Caco-2 (cell line): ENCODE measurements around the gene XCL1. TPM values are rescaled to one million over a fixed set of nuclear protein-coding genes. Genes with fewer than 3 reads are reported as not detected.
A peak's percentile ranks its signal among the peaks of the same experiment; 100 is the strongest.

ENCODE experiments used
- BruUV-seq: library from RNA; stranded (reverse); fragments of 400-500 nt; replicated peaks from 2 replicates; lab custom pipeline; 2021; lab: Mats Ljungman, UMichigan
- CTCF ChIA-PET: fragments of 300-600 bp; sonication (Branson Sonifier 250); formaldehyde crosslinking; loops from one replicate; lab custom pipeline; 2022; ENCODE audit warnings: antibody characterized with exemption; lab: Charles Lee
- POLR2A ChIA-PET: fragments of 300-600 bp; sonication (Branson Sonifier 250); formaldehyde crosslinking; loops from one replicate; lab custom pipeline; 2022; ENCODE audit warnings: antibody characterized with exemption; lab: Charles Lee
- DNase-seq, 2 experiments: peaks; one replicate each; pipeline versions ENCODE4 v3.0.0 to v3.0.0-alpha.2; 2020 to 2022
- H3K27me3 ChIP-seq: replicated peaks from 2 replicates; pipeline ENCODE4 v1.6.0; 2011; ENCODE audit warnings: low read length; ENCODE audit not compliant: control insufficient read depth, insufficient read depth
- H3K36me3 ChIP-seq: 2 replicates; pipeline ENCODE4 v1.5.1; 2011; ENCODE audit warnings: low read length; ENCODE audit not compliant: control insufficient read depth, insufficient read depth
- H3K4me1 ChIP-seq: fragments of 250-450 bp; sonication (Bioruptor Pico); 2 replicates; pipeline ENCODE4 v1.5.1; 2020; ENCODE audit warnings: mild to moderate bottlenecking
- H3K4me3 ChIP-seq: 2 replicates; pipeline ENCODE4 v1.5.1; 2011; ENCODE audit warnings: low read depth, mild to moderate bottlenecking, control low read depth, low read length
- H3K9me3 ChIP-seq: fragments of 250-450 bp; sonication (Bioruptor Pico); 2 replicates; pipeline ENCODE4 v1.5.1; 2020; ENCODE audit warnings: mild to moderate bottlenecking, moderate library complexity
- H3K27ac Mint-ChIP-seq: one replicate; pipeline ENCODE4 v1.8.0; 2022; ENCODE audit warnings: mixed read lengths; ENCODE audit not compliant: unreplicated experiment
- H3K27me3 Mint-ChIP-seq: one replicate; pipeline ENCODE4 v1.8.0; 2022; ENCODE audit warnings: mixed read lengths; ENCODE audit not compliant: insufficient read depth, unreplicated experiment
- H3K36me3 Mint-ChIP-seq: one replicate; pipeline ENCODE4 v1.8.0; 2022; ENCODE audit warnings: mild to moderate bottlenecking, mixed read lengths; ENCODE audit not compliant: insufficient read depth, unreplicated experiment
- H3K4me1 Mint-ChIP-seq: one replicate; pipeline ENCODE4 v1.8.0; 2022; ENCODE audit warnings: low read depth, mixed read lengths; ENCODE audit not compliant: unreplicated experiment
- H3K4me3 Mint-ChIP-seq: one replicate; pipeline ENCODE4 v1.8.0; 2022; ENCODE audit warnings: mild to moderate bottlenecking, moderate library complexity, mixed read lengths; ENCODE audit not compliant: unreplicated experiment
- H3K9me3 Mint-ChIP-seq: one replicate; pipeline ENCODE4 v1.8.0; 2022; ENCODE audit warnings: mixed read lengths; ENCODE audit not compliant: unreplicated experiment
- intact Hi-C: fragments of 100-400 bp; cut with micrococcal nuclease; formaldehyde crosslinking; loops from one replicate; pipeline ENCODE4 v1.10.0; 2022; ENCODE audit not compliant: unreplicated experiment
- total RNA-seq: library from RNA; stranded (reverse); gene quantifications from 2 replicates; pipeline ENCODE4 v1.2.3, GENCODE V29; 2022
- TF ChIP-seq, protein P1 (sequence below), 2 experiments: fragments of 200-600 bp in 1 of 2; IDR thresholded peaks; 1 replicate in 1 of 2; 2 replicates in 1 of 2; pipeline versions ENCODE4 v1.5.1 to v1.8.0; 2011 to 2022; ENCODE audit warnings: antibody characterized with exemption in 1 of 2, control low read depth in 1 of 2, inconsistent platforms in 1 of 2, low read depth in 1 of 2, low read length in 1 of 2, mild to moderate bottlenecking in 1 of 2, moderate library complexity in 1 of 2; ENCODE audit not compliant: insufficient read depth in 1 of 2, severe bottlenecking in 1 of 2, unreplicated experiment in 1 of 2

XCL1 gene
- total RNA-seq, 1 experiment from 2014 or later: 3.4 TPM

- no peak overlapping the region for H3K4me3 Mint-ChIP-seq
Measured at GRCh38 chr1:168601051-168601450, 24.6 kb downstream of the XCL1 start.

GRCh38 chr1:168603501-168604110 lies 27.2 kb downstream of the XCL1 start:
- no peaks in the 10 kb centered on the region for H3K9me3 ChIP-seq
- intact Hi-C loops: loop anchor here (1.0 to 10.0 kb wide), 8 partner anchors 132 to 943 kb away; no protein-coding TSS in a partner anchor
- DNase-seq: peak; percentile 79 to 81
- H3K4me1 Mint-ChIP-seq: peaks cover 11% of the 10 kb centered on the region
- TF ChIP-seq, protein P1, sequence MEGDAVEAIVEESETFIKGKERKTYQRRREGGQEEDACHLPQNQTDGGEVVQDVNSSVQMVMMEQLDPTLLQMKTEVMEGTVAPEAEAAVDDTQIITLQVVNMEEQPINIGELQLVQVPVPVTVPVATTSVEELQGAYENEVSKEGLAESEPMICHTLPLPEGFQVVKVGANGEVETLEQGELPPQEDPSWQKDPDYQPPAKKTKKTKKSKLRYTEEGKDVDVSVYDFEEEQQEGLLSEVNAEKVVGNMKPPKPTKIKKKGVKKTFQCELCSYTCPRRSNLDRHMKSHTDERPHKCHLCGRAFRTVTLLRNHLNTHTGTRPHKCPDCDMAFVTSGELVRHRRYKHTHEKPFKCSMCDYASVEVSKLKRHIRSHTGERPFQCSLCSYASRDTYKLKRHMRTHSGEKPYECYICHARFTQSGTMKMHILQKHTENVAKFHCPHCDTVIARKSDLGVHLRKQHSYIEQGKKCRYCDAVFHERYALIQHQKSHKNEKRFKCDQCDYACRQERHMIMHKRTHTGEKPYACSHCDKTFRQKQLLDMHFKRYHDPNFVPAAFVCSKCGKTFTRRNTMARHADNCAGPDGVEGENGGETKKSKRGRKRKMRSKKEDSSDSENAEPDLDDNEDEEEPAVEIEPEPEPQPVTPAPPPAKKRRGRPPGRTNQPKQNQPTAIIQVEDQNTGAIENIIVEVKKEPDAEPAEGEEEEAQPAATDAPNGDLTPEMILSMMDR (IDR thresholded peaks at IDR 0.05; ENCODE audit: insufficient read depth in 1 of 2, low read depth in 1 of 2, low read length in 1 of 2, severe bottlenecking in 1 of 2, unreplicated experiment in 1 of 2): peak; percentile 87 to 89
- no peak overlapping the region for H3K27ac Mint-ChIP-seq
- BruUV-seq: no TSS peak
- CTCF ChIA-PET: interaction anchor here (0.5 to 1.5 kb wide), 27 partner anchors 12 to 1288 kb away, joined by 3 to 41 read pairs (median 4); partner anchors contain the start of genes BLZF1 and NME7
- H3K36me3 Mint-ChIP-seq: no peaks in the 10 kb centered on the region
- H3K4me3 Mint-ChIP-seq: no peak overlapping the region
- POLR2A ChIA-PET: interaction anchor here (0.6 to 1.0 kb wide), 3 partner anchors 506 to 765 kb away, joined by 3 to 10 read pairs (median 3); partner anchors contain the start of gene BLZF1
- H3K27me3 Mint-ChIP-seq: no peaks in the 10 kb centered on the region
- no peaks in the 10 kb centered on the region for H3K36me3 ChIP-seq
- no peak overlapping the region for H3K4me3 ChIP-seq
- peaks cover 4% of the 10 kb centered on the region; the same call in 1 of the 2 replicates for H3K4me1 ChIP-seq
- H3K9me3 Mint-ChIP-seq: no peaks in the 10 kb centered on the region
- no peaks in the 10 kb centered on the region for H3K27me3 ChIP-seq

More at GRCh38 chr1:168601051-168601450, 24.6 kb downstream of the XCL1 start:
- BruUV-seq: no TSS peak
- H3K27me3 Mint-ChIP-seq: no peaks in the 10 kb centered on the region
- H3K27ac Mint-ChIP-seq: no peak overlapping the region
- POLR2A ChIA-PET: no interaction called here
- Histone ChIP-seq H3K27me3 (no peaks in the 10 kb centered on the region), H3K4me3 (no peak overlapping the region), H3K4me1 (peaks cover 4% of the 10 kb centered on the region; the same call in 1 of the 2 replicates), H3K9me3 (no peaks in the 10 kb centered on the region), H3K36me3 (no peaks in the 10 kb centered on the region)
- intact Hi-C loops: loop anchor here (5.0 to 10.0 kb wide), 3 partner anchors 384 to 671 kb away; no protein-coding TSS in a partner anchor
- TF ChIP-seq, protein P1 (IDR thresholded peaks at IDR 0.05; ENCODE audit: insufficient read depth in 1 of 2, low read depth in 1 of 2, low read length in 1 of 2, severe bottlenecking in 1 of 2, unreplicated experiment in 1 of 2): no peak
- no peak for DNase-seq
- H3K4me1 Mint-ChIP-seq: peaks cover 11% of the 10 kb centered on the region
- no peaks in the 10 kb centered on the region for H3K9me3 Mint-ChIP-seq
- CTCF ChIA-PET: no interaction called here
- no peaks in the 10 kb centered on the region for H3K36me3 Mint-ChIP-seq

- H3K27me3 Mint-ChIP-seq: no peaks in the 10 kb centered on the region
- Histone ChIP-seq H3K4me3 (no peak overlapping the region), H3K36me3 (no peaks in the 10 kb centered on the region), H3K9me3 (no peaks in the 10 kb centered on the region), H3K27me3 (no peaks in the 10 kb centered on the region), H3K4me1 (no peaks in the 10 kb centered on the region)
- no peaks in the 10 kb centered on the region for H3K4me1 Mint-ChIP-seq
- ChIA-PET POLR2A (no interaction called here), CTCF (no interaction called here)
- no peak overlapping the region for H3K27ac Mint-ChIP-seq
- no peaks in the 10 kb centered on the region for H3K36me3 Mint-ChIP-seq
- H3K4me3 Mint-ChIP-seq: no peak overlapping the region
- DNase-seq: no peak
- H3K9me3 Mint-ChIP-seq: no peaks in the 10 kb centered on the region
- BruUV-seq: no TSS peak
- TF ChIP-seq, protein P1 (IDR thresholded peaks at IDR 0.05; ENCODE audit: insufficient read depth in 1 of 2, low read depth in 1 of 2, low read length in 1 of 2, severe bottlenecking in 1 of 2, unreplicated experiment in 1 of 2): no peak
- intact Hi-C loops: loop anchor here (10.0 kb wide), 1 partner anchor 379 kb away; no protein-coding TSS in a partner anchor
Measured at GRCh38 chr1:168605443-168605842, 29.0 kb downstream of the XCL1 start.
